Caco-2 (cell line): ENCODE measurements around the gene PROKR1. TPM values are rescaled to one million over a fixed set of nuclear protein-coding genes. Genes with fewer than 3 reads are reported as not detected.

Experiments
- BruUV-seq: library from RNA; stranded (reverse); fragments of 400-500 nt; replicated peaks from 2 replicates; lab custom pipeline; 2021; lab: Mats Ljungman, UMichigan
- CTCF ChIA-PET: fragments of 300-600 bp; sonication (Branson Sonifier 250); formaldehyde crosslinking; loops from one replicate; lab custom pipeline; 2022; ENCODE audit warnings: antibody characterized with exemption; lab: Charles Lee
- POLR2A ChIA-PET: fragments of 300-600 bp; sonication (Branson Sonifier 250); formaldehyde crosslinking; loops from one replicate; lab custom pipeline; 2022; ENCODE audit warnings: antibody characterized with exemption; lab: Charles Lee
- DNase-seq, 2 experiments: peaks; one replicate each; pipeline versions ENCODE4 v3.0.0 to v3.0.0-alpha.2; 2020 to 2022
- H3K27me3 ChIP-seq: replicated peaks from 2 replicates; pipeline ENCODE4 v1.6.0; 2011; ENCODE audit warnings: low read length; ENCODE audit not compliant: control insufficient read depth, insufficient read depth
- H3K36me3 ChIP-seq: 2 replicates; pipeline ENCODE4 v1.5.1; 2011; ENCODE audit warnings: low read length; ENCODE audit not compliant: control insufficient read depth, insufficient read depth
- H3K4me1 ChIP-seq: fragments of 250-450 bp; sonication (Bioruptor Pico); 2 replicates; pipeline ENCODE4 v1.5.1; 2020; ENCODE audit warnings: mild to moderate bottlenecking
- H3K4me3 ChIP-seq: 2 replicates; pipeline ENCODE4 v1.5.1; 2011; ENCODE audit warnings: low read depth, mild to moderate bottlenecking, control low read depth, low read length
- H3K9me3 ChIP-seq: fragments of 250-450 bp; sonication (Bioruptor Pico); 2 replicates; pipeline ENCODE4 v1.5.1; 2020; ENCODE audit warnings: mild to moderate bottlenecking, moderate library complexity
- H3K27ac Mint-ChIP-seq: one replicate; pipeline ENCODE4 v1.8.0; 2022; ENCODE audit warnings: mixed read lengths; ENCODE audit not compliant: unreplicated experiment
- H3K27me3 Mint-ChIP-seq: one replicate; pipeline ENCODE4 v1.8.0; 2022; ENCODE audit warnings: mixed read lengths; ENCODE audit not compliant: insufficient read depth, unreplicated experiment
- H3K36me3 Mint-ChIP-seq: one replicate; pipeline ENCODE4 v1.8.0; 2022; ENCODE audit warnings: mild to moderate bottlenecking, mixed read lengths; ENCODE audit not compliant: insufficient read depth, unreplicated experiment
- H3K4me1 Mint-ChIP-seq: one replicate; pipeline ENCODE4 v1.8.0; 2022; ENCODE audit warnings: low read depth, mixed read lengths; ENCODE audit not compliant: unreplicated experiment
- H3K4me3 Mint-ChIP-seq: one replicate; pipeline ENCODE4 v1.8.0; 2022; ENCODE audit warnings: mild to moderate bottlenecking, moderate library complexity, mixed read lengths; ENCODE audit not compliant: unreplicated experiment
- H3K9me3 Mint-ChIP-seq: one replicate; pipeline ENCODE4 v1.8.0; 2022; ENCODE audit warnings: mixed read lengths; ENCODE audit not compliant: unreplicated experiment
- CTCF ChIP-seq, 2 experiments: fragments of 200-600 bp in 1 of 2; IDR thresholded peaks; 1 replicate in 1 of 2; 2 replicates in 1 of 2; pipeline versions ENCODE4 v1.5.1 to v1.8.0; 2011 to 2022; ENCODE audit warnings: antibody characterized with exemption in 1 of 2, control low read depth in 1 of 2, inconsistent platforms in 1 of 2, low read depth in 1 of 2, low read length in 1 of 2, mild to moderate bottlenecking in 1 of 2, moderate library complexity in 1 of 2; ENCODE audit not compliant: insufficient read depth in 1 of 2, severe bottlenecking in 1 of 2, unreplicated experiment in 1 of 2
- intact Hi-C: fragments of 100-400 bp; cut with micrococcal nuclease; formaldehyde crosslinking; loops from one replicate; pipeline ENCODE4 v1.10.0; 2022; ENCODE audit not compliant: unreplicated experiment
- total RNA-seq: library from RNA; stranded (reverse); gene quantifications from 2 replicates; pipeline ENCODE4 v1.2.3, GENCODE V29; 2022

PROKR1 gene
- total RNA-seq, 1 experiment from 2014 or later, result 0.09 TPM

- H3K27me3 ChIP-seq, result no peaks in the 10 kb centered on the region
- intact Hi-C loops, result no loop called here
- Mint-ChIP-seq H3K4me1 (no peaks in the 10 kb centered on the region), H3K27ac (no peak overlapping the region), H3K9me3 (peaks cover 25% of the 10 kb centered on the region), H3K36me3 (no peaks in the 10 kb centered on the region), H3K4me3 (no peak overlapping the region), H3K27me3 (peaks cover 4% of the 10 kb centered on the region)
- no TSS peak for BruUV-seq
- ChIA-PET POLR2A (no interaction called here), CTCF (no interaction called here)
- no peak overlapping the region for H3K4me3 ChIP-seq
- DNase-seq, result no peak
- H3K9me3 ChIP-seq, result peaks cover 11% of the 10 kb centered on the region
- H3K4me1 ChIP-seq, result no peaks in the 10 kb centered on the region
- H3K36me3 ChIP-seq, result no peaks in the 10 kb centered on the region
- TF ChIP-seq CTCF (IDR thresholded peaks at IDR 0.05; ENCODE audit: insufficient read depth in 1 of 2, low read depth in 1 of 2, low read length in 1 of 2, severe bottlenecking in 1 of 2, unreplicated experiment in 1 of 2), result no peak
These were observed 55.4 kb downstream of the PROKR1 start for GRCh38 chr2:68698567-68699377.

GRCh38 chr2:68700560-68700959, 57.2 kb downstream of the PROKR1 start:
- CTCF ChIA-PET, result no interaction called here
- POLR2A ChIA-PET, result no interaction called here
- TF ChIP-seq CTCF (IDR thresholded peaks at IDR 0.05; ENCODE audit: insufficient read depth in 1 of 2, low read depth in 1 of 2, low read length in 1 of 2, severe bottlenecking in 1 of 2, unreplicated experiment in 1 of 2), result no peak
- no peaks in the 10 kb centered on the region for H3K36me3 ChIP-seq
- no peak for DNase-seq
- BruUV-seq, result no TSS peak
- intact Hi-C loops, result no loop called here
- Mint-ChIP-seq H3K27ac (no peak overlapping the region), H3K4me1 (no peaks in the 10 kb centered on the region), H3K9me3 (peaks cover 25% of the 10 kb centered on the region), H3K36me3 (no peaks in the 10 kb centered on the region), H3K4me3 (no peak overlapping the region), H3K27me3 (peaks cover 4% of the 10 kb centered on the region)
- no peak overlapping the region for H3K4me3 ChIP-seq
- H3K27me3 ChIP-seq, result no peaks in the 10 kb centered on the region
- H3K9me3 ChIP-seq, result peaks cover 11% of the 10 kb centered on the region
- no peaks in the 10 kb centered on the region for H3K4me1 ChIP-seq

- H3K4me1 ChIP-seq, result no peaks in the 10 kb centered on the region; the same call in 1 of the 2 replicates
- no peak for TF ChIP-seq CTCF (IDR thresholded peaks at IDR 0.05; ENCODE audit: insufficient read depth in 1 of 2, low read depth in 1 of 2, low read length in 1 of 2, severe bottlenecking in 1 of 2, unreplicated experiment in 1 of 2)
- no peaks in the 10 kb centered on the region for H3K9me3 ChIP-seq
- Mint-ChIP-seq H3K36me3 (no peaks in the 10 kb centered on the region), H3K4me1 (no peaks in the 10 kb centered on the region), H3K27ac (no peak overlapping the region), H3K27me3 (peaks cover 9% of the 10 kb centered on the region), H3K4me3 (no peak overlapping the region), H3K9me3 (no peaks in the 10 kb centered on the region)
- POLR2A ChIA-PET, result no interaction called here
- H3K36me3 ChIP-seq, result no peaks in the 10 kb centered on the region
- DNase-seq, result no peak
- no peaks in the 10 kb centered on the region; the same call in 1 of the 2 replicates for H3K27me3 ChIP-seq
- intact Hi-C loops, result no loop called here
- CTCF ChIA-PET, result no interaction called here
- no peak overlapping the region for H3K4me3 ChIP-seq
- no TSS peak for BruUV-seq
These were observed 63.3 kb downstream of the PROKR1 start for GRCh38 chr2:68706637-68707036.

Other genes with a start within 250 kb of the PROKR1 start
- 1.1 and 1.2 TPM in 2 replicates for gene FBXO48, start 176.3 kb upstream of the PROKR1 start, total RNA-seq
- gene APLF, start 176.0 kb upstream of the PROKR1 start, total RNA-seq, result 3.9 and 4.0 TPM in 2 replicates
- 0.48 and 0.58 TPM in 2 replicates for gene ARHGAP25, start 91.2 kb downstream of the PROKR1 start, total RNA-seq
- not detected in 2 replicates for gene BMP10, start 227.8 kb downstream of the PROKR1 start, total RNA-seq